Keratinocyte (primary cell): ENCODE results near the gene ALDOA.

Experiments used
- CTCF ChIP-seq, 3 experiments: IDR thresholded peaks in 1 of 3; conservative IDR thresholded peaks in 1 of 3; optimal IDR thresholded peaks in 1 of 3; 2 replicates in 2 of 3; 3 replicates in 1 of 3; pipeline versions ENCODE3 to v1.5.1; 2011; ENCODE audit warnings: low read length in 3 of 3, mild to moderate bottlenecking in 3 of 3, moderate library complexity in 2 of 3, control low read depth in 1 of 3, inconsistent platforms in 1 of 3; ENCODE audit not compliant: insufficient read depth in 2 of 3; ENCODE audit errors: extremely low read depth in 1 of 3
- EZH2 ChIP-seq: IDR thresholded peaks from one replicate; pipeline ENCODE4 v1.6.1; 2012; ENCODE audit warnings: inconsistent platforms, mild to moderate bottlenecking, low read length, moderate library complexity

DNA sequence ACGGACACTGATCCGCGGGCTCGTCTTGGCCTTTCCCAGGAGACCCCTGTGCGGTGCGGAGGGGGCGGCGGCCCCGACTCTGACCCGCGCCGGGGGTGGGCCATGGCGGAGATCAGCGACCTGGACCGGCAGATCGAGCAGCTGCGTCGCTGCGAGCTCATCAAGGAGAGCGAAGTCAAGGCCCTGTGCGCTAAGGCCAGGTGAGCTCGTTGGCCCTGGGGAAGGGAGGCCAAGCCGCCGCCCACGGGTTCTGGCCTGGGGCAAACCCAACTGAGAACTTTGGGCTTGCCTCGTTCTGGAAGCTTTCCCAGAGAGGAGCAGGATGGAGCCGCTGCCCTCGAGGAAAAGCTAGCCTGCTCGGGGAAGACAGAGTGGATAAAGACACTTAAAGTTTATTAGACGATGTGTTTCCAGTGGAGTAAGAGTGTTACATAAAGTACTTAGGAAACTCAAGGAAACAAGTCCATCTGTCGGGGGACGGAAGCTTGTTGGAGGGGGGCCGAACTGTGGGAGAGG is 10.8 kb downstream of the ALDOA start:
- TF ChIP-seq CTCF (optimal IDR thresholded peaks at IDR 0.05 in 1 of 3, IDR thresholded peaks at IDR 0.05 in 1 of 3, conservative IDR thresholded peaks at IDR 0.05 in 1 of 3; ENCODE audit: extremely low read depth in 1 of 3, insufficient read depth in 2 of 3, low read length in 3 of 3) (no peak), EZH2 (no peak)
